ENCODE measurements around the gene WHRN. TPM values are rescaled to one million over a fixed set of nuclear protein-coding genes. Genes with fewer than 3 reads are reported as not detected.

WHRN gene
- total RNA-seq, 2 experiments from 2014 or later: 0.19 to 2.1 TPM

DNA sequence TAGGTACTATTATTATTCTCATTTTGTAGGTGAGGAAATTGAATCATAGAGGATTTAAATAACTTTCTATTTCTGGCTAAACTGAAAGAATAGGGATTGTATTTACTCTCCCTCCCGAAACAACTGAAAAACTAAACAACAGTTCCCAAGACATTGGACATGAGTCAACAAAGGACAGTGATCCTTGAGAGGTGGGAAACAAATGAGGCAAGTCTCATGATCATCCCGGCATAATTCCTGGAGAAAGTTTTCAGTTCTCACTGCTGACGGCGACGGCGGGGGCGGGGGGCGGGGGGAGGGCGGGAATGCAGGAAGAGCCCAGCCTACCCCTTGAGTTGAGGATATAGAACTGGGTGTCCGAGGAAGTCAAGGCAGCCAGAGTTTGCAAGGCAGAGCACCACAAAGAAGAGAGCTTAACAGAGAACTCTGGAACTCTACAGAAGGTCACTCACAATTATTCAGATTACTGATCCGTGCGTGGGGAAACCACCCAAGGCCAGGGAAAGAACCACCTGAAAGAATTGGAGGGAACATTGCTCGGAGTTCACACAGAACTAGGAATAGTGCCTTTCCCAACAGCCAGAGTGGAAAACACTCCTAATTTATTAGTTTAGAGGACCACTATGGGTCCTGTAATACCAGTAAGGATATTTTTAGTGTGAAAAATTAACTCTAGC lies 27.4 kb upstream of the WHRN start:
- Histone ChIP-seq H3K4me3 (ENCODE audit: low read depth, low read length, poor library complexity, severe bottlenecking) (no peak overlapping the region), H3K4me2 (ENCODE audit: low read length) (no peak overlapping the region), H3K4me1 (ENCODE audit: insufficient read depth, low read length, poor library complexity, severe bottlenecking) (no peaks in the 10 kb centered on the region), H3K36me3 (ENCODE audit: insufficient read depth, low read length) (no peaks in the 10 kb centered on the region), H3K27ac (ENCODE audit: low read depth, low read length, poor library complexity, severe bottlenecking) (no peak overlapping the region), H3K9me2 (ENCODE audit: insufficient read depth, low read length) (no peaks in the 10 kb centered on the region), H2AFZ (ENCODE audit: low read length) (no peak overlapping the region), H3K79me2 (ENCODE audit: insufficient read depth, low read depth, low read length) (no peaks in the 10 kb centered on the region), H3K9me3 (ENCODE audit: low read length) (no peaks in the 10 kb centered on the region), H4K20me1 (ENCODE audit: insufficient read depth, low read length) (no peaks in the 10 kb centered on the region)
- TF ChIP-seq, protein P1, sequence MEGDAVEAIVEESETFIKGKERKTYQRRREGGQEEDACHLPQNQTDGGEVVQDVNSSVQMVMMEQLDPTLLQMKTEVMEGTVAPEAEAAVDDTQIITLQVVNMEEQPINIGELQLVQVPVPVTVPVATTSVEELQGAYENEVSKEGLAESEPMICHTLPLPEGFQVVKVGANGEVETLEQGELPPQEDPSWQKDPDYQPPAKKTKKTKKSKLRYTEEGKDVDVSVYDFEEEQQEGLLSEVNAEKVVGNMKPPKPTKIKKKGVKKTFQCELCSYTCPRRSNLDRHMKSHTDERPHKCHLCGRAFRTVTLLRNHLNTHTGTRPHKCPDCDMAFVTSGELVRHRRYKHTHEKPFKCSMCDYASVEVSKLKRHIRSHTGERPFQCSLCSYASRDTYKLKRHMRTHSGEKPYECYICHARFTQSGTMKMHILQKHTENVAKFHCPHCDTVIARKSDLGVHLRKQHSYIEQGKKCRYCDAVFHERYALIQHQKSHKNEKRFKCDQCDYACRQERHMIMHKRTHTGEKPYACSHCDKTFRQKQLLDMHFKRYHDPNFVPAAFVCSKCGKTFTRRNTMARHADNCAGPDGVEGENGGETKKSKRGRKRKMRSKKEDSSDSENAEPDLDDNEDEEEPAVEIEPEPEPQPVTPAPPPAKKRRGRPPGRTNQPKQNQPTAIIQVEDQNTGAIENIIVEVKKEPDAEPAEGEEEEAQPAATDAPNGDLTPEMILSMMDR (conservative IDR thresholded peaks at IDR 0.05; ENCODE audit: low read length): no peak
- TF ChIP-seq EZH2phosphoT487 (IDR thresholded peaks at IDR 0.05; ENCODE audit: borderline replicate concordance, low read depth, low read length): no peak
- no peak for DNase-seq (ENCODE audit: low spot score)
- intact Hi-C loops (cut with micrococcal nuclease; ENCODE audit: unreplicated experiment): no loop called here
- ChIA-PET POLR2A (interaction anchor here (0.6 to 2.0 kb wide), 3 partner anchors 13 to 55 kb away, joined by 3 to 6 read pairs (median 3); partner anchors contain the start of gene ATP6V1G1), CTCF (ENCODE audit: unreplicated experiment) (no interaction called here)
- no TSS peak for BruUV-seq (replicated peaks)

- H2AFZ ChIP-seq (ENCODE audit: low read length): no peak overlapping the region
These were observed 24.0 kb upstream of the WHRN start for GRCh38 chr9:114529285-114529684.

More at GRCh38 chr9:114529285-114529684, 24.0 kb upstream of the WHRN start:
- POLR2A ChIA-PET: interaction anchor here (0.8 kb wide), 1 partner anchor 22 kb away, joined by 5 read pairs; no protein-coding TSS in a partner anchor
- Histone ChIP-seq H3K79me2 (ENCODE audit: insufficient read depth, low read depth, low read length) (no peaks in the 10 kb centered on the region), H3K4me1 (ENCODE audit: insufficient read depth, low read length, poor library complexity, severe bottlenecking) (no peaks in the 10 kb centered on the region), H3K9me2 (ENCODE audit: insufficient read depth, low read length) (no peaks in the 10 kb centered on the region), H3K36me3 (ENCODE audit: insufficient read depth, low read length) (no peaks in the 10 kb centered on the region), H3K9me3 (ENCODE audit: low read length) (no peaks in the 10 kb centered on the region), H3K27ac (ENCODE audit: low read depth, low read length, poor library complexity, severe bottlenecking) (no peak overlapping the region), H3K4me2 (ENCODE audit: low read length) (no peak overlapping the region), H4K20me1 (ENCODE audit: insufficient read depth, low read length) (no peaks in the 10 kb centered on the region), H3K4me3 (ENCODE audit: low read depth, low read length, poor library complexity, severe bottlenecking) (no peak overlapping the region)
- intact Hi-C loops (cut with micrococcal nuclease; ENCODE audit: unreplicated experiment): no loop called here
- DNase-seq (ENCODE audit: low spot score): no peak
- CTCF ChIA-PET (ENCODE audit: unreplicated experiment): interaction anchor here (1.2 kb wide), 1 partner anchor 9 kb away, joined by 5 read pairs; no protein-coding TSS in a partner anchor
- no TSS peak for BruUV-seq (replicated peaks)
- TF ChIP-seq EZH2phosphoT487 (IDR thresholded peaks at IDR 0.05; ENCODE audit: borderline replicate concordance, low read depth, low read length): no peak
- TF ChIP-seq, protein P1 (conservative IDR thresholded peaks at IDR 0.05; ENCODE audit: low read length): no peak

Measured in OCI-LY7 (cell line).